ENCODE results near the gene SPATC1L. TPM values are rescaled to one million over a fixed set of nuclear protein-coding genes. Genes with fewer than 3 reads are reported as not detected.

Gene SPATC1L
- total and polyA plus RNA-seq, 2 of the 8 experiments (the other 6 are each of a cell fraction or from before 2014, with no cell fraction given): 24.9 to 50.0 TPM

GRCh38 chr21:46215436-46216131 lies 31.3 kb upstream of the SPATC1L start:
- Histone ChIP-seq H3K79me1 (ENCODE audit: low read depth, low read length) (peaks cover 18% of the 10 kb centered on the region), H3K36me3 (ENCODE audit: control insufficient read depth in 2 of 4, insufficient read depth in 4 of 4, low read length in 3 of 4) (peaks cover 3 to 14% (median 11%) of the 10 kb centered on the region in 4 experiments; a peak in 7 of 8 replicates), H3K27me3 (replicated peaks in 1 of 4; ENCODE audit: control insufficient read depth in 3 of 4, extremely low read depth in 1 of 4, insufficient read depth in 3 of 4, low read length in 3 of 4) (no peaks in the 10 kb centered on the region), H3K23me2 (ENCODE audit: low read depth, low read length) (no peaks in the 10 kb centered on the region), H3K4ac (replicated peaks; ENCODE audit: insufficient read length, low read depth, low read length) (no peak overlapping the region), H4K91ac (replicated peaks; ENCODE audit: insufficient read length, low read length) (no peak overlapping the region), H2BK120ac (replicated peaks; ENCODE audit: low read depth, low read length) (no peak overlapping the region), H4K20me1 (replicated peaks in 1 of 2; ENCODE audit: control insufficient read depth in 1 of 2, insufficient read depth in 2 of 2, low read length in 2 of 2) (peaks cover 4 to 41% of the 10 kb centered on the region in 2 experiments), H3K4me1 (replicated peaks in 1 of 4; ENCODE audit: control insufficient read depth in 3 of 4, insufficient read depth in 4 of 4, low read length in 3 of 4) (peaks cover 0 to 2% (median 0%) of the 10 kb centered on the region in 4 experiments; a peak in 1 of 7 replicates), H2AFZ (ENCODE audit: low read length) (no peak overlapping the region), H2AK5ac (ENCODE audit: low read depth, low read length) (no peak overlapping the region), H3K23ac (ENCODE audit: insufficient read length) (no peak overlapping the region), H3K18ac (ENCODE audit: extremely low read depth, low read length) (no peak overlapping the region), H3K14ac (ENCODE audit: insufficient read length) (no peak overlapping the region), H4K8ac (ENCODE audit: extremely low read depth, insufficient read depth, low read length) (no peak overlapping the region), H3K9me3 (ENCODE audit: insufficient read depth in 2 of 2, low read depth in 1 of 2, low read length in 1 of 2) (no peaks in the 10 kb centered on the region), H2BK5ac (ENCODE audit: low read depth, low read length) (no peak overlapping the region), H4K5ac (ENCODE audit: insufficient read length, low read depth, low read length) (no peak overlapping the region), H2BK20ac (ENCODE audit: low read length) (no peak overlapping the region), H3K4me2 (ENCODE audit: insufficient read depth in 1 of 2, low read depth in 2 of 2, low read length in 2 of 2) (no peak overlapping the region), H3K27ac (ENCODE audit: low read depth, low read length) (no peak overlapping the region), H3K79me2 (ENCODE audit: control insufficient read depth in 1 of 2, insufficient read depth in 2 of 2, low read length in 2 of 2) (peaks cover 0 to 14% of the 10 kb centered on the region in 2 experiments; a peak in 2 of 4 replicates), H2BK15ac (ENCODE audit: low read length) (no peak overlapping the region), H3K9ac (replicated peaks in 1 of 4; ENCODE audit: extremely low read depth in 1 of 4, low read depth in 3 of 4, low read length in 3 of 4) (no peak overlapping the region), H3K56ac (replicated peaks; ENCODE audit: insufficient read length, low read depth, low read length) (no peak overlapping the region), H2BK12ac (ENCODE audit: low read depth, low read length) (no peak overlapping the region), H3K4me3 (ENCODE audit: extremely low read depth in 1 of 4, insufficient read depth in 2 of 4, low read depth in 3 of 4, low read length in 4 of 4) (no peak overlapping the region)
- 90% methylated on average over 20 of the region's 20 CpGs; no CpG with 5 or more reads in 1 of the 2 experiments for WGBS, 2 experiments (ENCODE audit: extremely low coverage in 1 of 2, insufficient coverage in 1 of 2, insufficient read length in 1 of 2, insufficient replicate concordance in 2 of 2, low coverage in 1 of 2, low lambda C conversion rate in 2 of 2, missing lambda C conversion rate in 1 of 2)
- no peak for FAIRE-seq
- no peak for DNase-seq (ENCODE audit: low read depth in 1 of 2, low spot score in 2 of 2)
- TF ChIP-seq TAF1 (IDR thresholded peaks at IDR 0.05; ENCODE audit: low read depth, low read length): no peak
- TF ChIP-seq BRCA1 (IDR thresholded peaks at IDR 0.05; ENCODE audit: low read depth, low read length): no peak
- no peak for TF ChIP-seq SP1 (IDR thresholded peaks at IDR 0.05; ENCODE audit: low read depth, low read length)
- no peak for TF ChIP-seq SP4 (IDR thresholded peaks at IDR 0.05; ENCODE audit: low read length)
- TF ChIP-seq BCL11A (IDR thresholded peaks at IDR 0.05; ENCODE audit: low read depth in 2 of 2, low read length in 2 of 2): no peak
- ChIA-PET POLR2A (ENCODE audit: partially characterized antibody) (interaction anchor here (0.9 to 1.5 kb wide), 2 partner anchors 12 to 101 kb away, joined by 3 to 4 read pairs; no protein-coding TSS in a partner anchor), CTCF (ENCODE audit: partially characterized antibody) (interaction anchor here (0.7 to 3.0 kb wide), 10 partner anchors 8 to 245 kb away, joined by 3 to 17 read pairs (median 4); no protein-coding TSS in a partner anchor)
